ENCODE results near the gene AIPL1.

The AIPL1 gene

GRCh38 chr17:6473128-6473767 is 38.3 kb upstream of the AIPL1 start:
- H3K36me3 Mint-ChIP-seq (ENCODE audit: insufficient read depth), result no peaks in the 10 kb centered on the region
- peak; percentile 57 to 63 (median 57) for DNase-seq
- no peak overlapping the region for H3K27ac Mint-ChIP-seq
- H3K4me1 Mint-ChIP-seq (ENCODE audit: low read depth in 2 of 2), result peaks cover 0 to 5% of the 10 kb centered on the region in 2 donors
- no peaks in the 10 kb centered on the region for H3K27me3 Mint-ChIP-seq
- ATAC-seq (replicated peaks), result peak; percentile 59
- H3K9me3 Mint-ChIP-seq, result no peaks in the 10 kb centered on the region
- no peak overlapping the region for H3K4me3 Mint-ChIP-seq

DNA sequence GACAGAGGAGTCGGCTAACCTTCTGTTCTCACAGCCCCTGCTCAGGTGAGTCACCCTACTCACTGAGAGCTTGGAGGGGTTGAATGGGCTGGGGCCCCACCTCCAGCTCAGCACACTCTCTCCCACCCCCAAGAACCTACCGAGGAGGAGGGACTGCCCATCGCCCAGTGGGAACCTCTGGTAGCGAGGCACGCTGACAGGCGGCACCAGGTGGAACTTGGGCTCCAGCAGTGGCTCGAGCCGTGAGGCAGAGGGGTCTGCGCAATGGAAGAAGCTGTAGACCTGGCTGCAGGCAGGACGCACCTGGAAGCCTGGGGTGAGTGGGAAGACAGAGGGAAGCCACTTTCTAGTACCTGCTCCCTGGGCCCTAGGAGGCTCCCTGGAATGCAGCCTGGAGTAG is 37.6 kb upstream of the AIPL1 start:
- no peak for ATAC-seq (replicated peaks)
- Mint-ChIP-seq H3K4me1 (ENCODE audit: low read depth in 2 of 2) (peaks cover 0 to 5% of the 10 kb centered on the region in 2 donors), H3K27ac (no peak overlapping the region)

GRCh38 chr17:6471531-6472465 is 36.9 kb upstream of the AIPL1 start:
- no peak for ATAC-seq (replicated peaks)
- H3K4me3 Mint-ChIP-seq, result no peak overlapping the region
- no peaks in the 10 kb centered on the region for H3K36me3 Mint-ChIP-seq (ENCODE audit: insufficient read depth)

More for the DNA sequence above, 37.6 kb upstream of the AIPL1 start:
- H3K36me3 Mint-ChIP-seq (ENCODE audit: insufficient read depth), result no peaks in the 10 kb centered on the region
- no peaks in the 10 kb centered on the region for H3K27me3 Mint-ChIP-seq
- H3K4me3 Mint-ChIP-seq, result no peak overlapping the region
- no peak for DNase-seq
- no peaks in the 10 kb centered on the region for H3K9me3 Mint-ChIP-seq

GRCh38 chr17:6470751-6471521 is 36.0 kb upstream of the AIPL1 start:
- Mint-ChIP-seq H3K4me3 (no peak overlapping the region), H3K4me1 (ENCODE audit: low read depth in 2 of 2) (peaks cover 0 to 5% of the 10 kb centered on the region in 2 donors), H3K36me3 (ENCODE audit: insufficient read depth) (no peaks in the 10 kb centered on the region), H3K27me3 (peaks cover 6% of the 10 kb centered on the region in 2 donors), H3K27ac (no peak overlapping the region), H3K9me3 (no peaks in the 10 kb centered on the region)
- ATAC-seq (replicated peaks), result no peak
- DNase-seq, result no peak

More at GRCh38 chr17:6471531-6472465, 36.9 kb upstream of the AIPL1 start:
- H3K27me3 Mint-ChIP-seq, result no peaks in the 10 kb centered on the region
- peaks cover 0 to 5% of the 10 kb centered on the region in 2 donors for H3K4me1 Mint-ChIP-seq (ENCODE audit: low read depth in 2 of 2)
- no peak overlapping the region for H3K27ac Mint-ChIP-seq
- no peak for DNase-seq
- H3K9me3 Mint-ChIP-seq, result no peaks in the 10 kb centered on the region

GRCh38 chr17:6470146-6470718 is 35.3 kb upstream of the AIPL1 start:
- Mint-ChIP-seq H3K27ac (no peak overlapping the region), H3K27me3 (peaks cover 11 to 13% of the 10 kb centered on the region in 2 donors), H3K4me3 (no peak overlapping the region), H3K4me1 (ENCODE audit: low read depth in 2 of 2) (peaks cover 0 to 5% of the 10 kb centered on the region in 2 donors), H3K9me3 (no peaks in the 10 kb centered on the region), H3K36me3 (ENCODE audit: insufficient read depth) (no peaks in the 10 kb centered on the region)
- ATAC-seq (replicated peaks) (no peak), DNase-seq (no peak)

- Mint-ChIP-seq H3K4me3 (no peak overlapping the region), H3K9me3 (no peaks in the 10 kb centered on the region), H3K27me3 (peaks cover 11 to 15% of the 10 kb centered on the region in 2 donors), H3K36me3 (ENCODE audit: insufficient read depth) (no peaks in the 10 kb centered on the region), H3K4me1 (ENCODE audit: low read depth in 2 of 2) (peaks cover 0 to 3% of the 10 kb centered on the region in 2 donors), H3K27ac (no peak overlapping the region)
- ATAC-seq (replicated peaks), result no peak
- no peak for DNase-seq
These were observed 33.3 kb upstream of the AIPL1 start for GRCh38 chr17:6468051-6468790.

DNA sequence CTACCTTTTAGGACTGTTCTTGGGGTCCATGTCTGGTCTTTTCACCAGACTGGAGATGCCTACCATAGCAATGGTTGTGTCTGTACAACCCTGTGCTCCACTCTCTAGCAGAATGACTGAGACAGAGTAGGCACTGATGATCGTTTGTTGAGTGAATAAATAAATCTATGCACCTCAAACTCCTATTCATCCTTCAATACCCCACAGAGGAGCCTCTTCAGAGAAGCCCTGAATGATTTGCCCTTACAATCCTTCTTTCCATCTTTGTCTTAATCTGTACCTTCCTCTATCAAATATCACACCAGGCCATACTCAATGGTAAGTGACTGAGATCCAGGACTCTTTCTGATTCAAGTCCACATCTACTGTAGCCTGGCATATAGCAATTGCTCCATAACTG is 32.6 kb upstream of the AIPL1 start:
- ATAC-seq (replicated peaks), result no peak
- H3K4me1 Mint-ChIP-seq (ENCODE audit: low read depth in 2 of 2), result no peaks in the 10 kb centered on the region
- peaks cover 12 to 17% of the 10 kb centered on the region in 2 donors for H3K27me3 Mint-ChIP-seq
- DNase-seq, result no peak
- no peaks in the 10 kb centered on the region for H3K9me3 Mint-ChIP-seq
- no peak overlapping the region for H3K4me3 Mint-ChIP-seq
- no peak overlapping the region for H3K27ac Mint-ChIP-seq
- H3K36me3 Mint-ChIP-seq (ENCODE audit: insufficient read depth), result no peaks in the 10 kb centered on the region

DNA sequence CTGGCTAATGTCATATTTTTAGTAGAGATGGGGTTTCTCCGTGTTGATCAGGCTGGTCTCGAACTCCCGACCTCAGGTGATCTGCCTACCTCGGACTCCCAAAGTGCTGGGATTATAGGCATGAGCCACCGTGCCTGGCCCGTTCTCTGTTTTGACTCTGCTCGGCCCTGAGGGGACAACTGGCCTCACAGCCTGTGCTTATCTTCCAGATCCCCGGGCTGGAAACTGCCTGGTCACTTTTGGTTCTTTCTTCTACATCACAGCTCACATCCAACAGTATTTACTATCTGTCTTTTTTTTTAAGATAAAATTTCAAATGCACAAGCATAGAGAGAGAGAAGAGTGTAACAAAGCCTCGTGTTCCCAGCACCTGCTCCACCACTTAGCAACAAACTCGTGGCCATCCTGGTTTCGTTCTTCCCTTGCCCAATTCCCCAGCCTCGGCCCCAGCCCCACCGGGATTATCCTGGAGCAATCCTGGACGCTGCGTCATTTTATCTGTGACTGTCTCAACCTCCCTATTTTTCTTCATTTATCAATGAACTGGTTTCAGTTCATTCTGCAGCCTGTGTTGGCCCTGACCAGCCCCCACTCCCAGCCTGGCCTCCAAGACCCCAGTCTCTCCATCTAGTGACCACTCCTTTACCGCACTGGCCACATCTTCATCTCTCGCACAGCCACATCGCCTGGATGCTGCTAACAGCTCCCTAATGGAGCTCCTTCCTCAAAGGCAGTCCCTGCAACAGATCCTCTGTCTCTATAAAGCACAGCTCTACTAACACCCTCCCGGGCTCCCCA is 30.5 kb upstream of the AIPL1 start:
- Mint-ChIP-seq H3K36me3 (ENCODE audit: insufficient read depth) (no peaks in the 10 kb centered on the region), H3K27ac (peak overlapping the region in 1 of 2 donors; percentile 30), H3K4me3 (no peak overlapping the region), H3K27me3 (peaks cover 20 to 23% of the 10 kb centered on the region in 2 donors), H3K4me1 (ENCODE audit: low read depth in 2 of 2) (no peaks in the 10 kb centered on the region), H3K9me3 (no peaks in the 10 kb centered on the region)
- DNase-seq, result no peak
- ATAC-seq (replicated peaks), result no peak

GRCh38 chr17:6464446-6465041 is 29.6 kb upstream of the AIPL1 start:
- H3K27me3 Mint-ChIP-seq, result peaks cover 20 to 23% of the 10 kb centered on the region in 2 donors
- no peak overlapping the region for H3K27ac Mint-ChIP-seq
- no peak for ATAC-seq (replicated peaks)
- no peaks in the 10 kb centered on the region for H3K9me3 Mint-ChIP-seq
- no peaks in the 10 kb centered on the region for H3K36me3 Mint-ChIP-seq (ENCODE audit: insufficient read depth)
- no peaks in the 10 kb centered on the region for H3K4me1 Mint-ChIP-seq (ENCODE audit: low read depth in 2 of 2)
- no peak for DNase-seq
- H3K4me3 Mint-ChIP-seq, result no peak overlapping the region

GRCh38 chr17:6463616-6464445 is 28.9 kb upstream of the AIPL1 start:
- H3K36me3 Mint-ChIP-seq (ENCODE audit: insufficient read depth), result no peaks in the 10 kb centered on the region
- no peaks in the 10 kb centered on the region for H3K9me3 Mint-ChIP-seq
- H3K4me1 Mint-ChIP-seq (ENCODE audit: low read depth in 2 of 2), result no peaks in the 10 kb centered on the region
- H3K27me3 Mint-ChIP-seq, result peaks cover 20 to 23% of the 10 kb centered on the region in 2 donors
- H3K4me3 Mint-ChIP-seq, result no peak overlapping the region
- ATAC-seq (replicated peaks), result no peak
- no peak for DNase-seq
- H3K27ac Mint-ChIP-seq, result no peak overlapping the region

DNA sequence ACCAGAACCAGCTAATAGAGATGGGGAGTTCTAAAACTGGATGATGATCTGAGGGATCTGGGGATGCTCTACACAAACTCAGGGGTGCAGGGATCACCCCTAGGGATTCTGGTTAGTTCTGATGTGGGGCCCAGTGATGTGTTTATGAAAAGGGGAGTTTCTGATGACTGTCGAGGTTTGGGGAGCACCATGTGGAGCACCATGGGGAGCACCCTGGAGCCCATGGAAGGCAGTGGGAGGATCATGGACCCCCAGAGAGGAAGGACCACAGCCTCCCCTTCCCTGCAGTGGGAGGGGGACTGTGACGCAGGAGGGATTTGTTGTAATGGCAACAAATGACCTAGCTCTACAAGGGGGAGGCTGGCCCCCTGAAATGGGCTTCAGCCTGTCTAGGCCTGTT is 27.8 kb upstream of the AIPL1 start:
- Mint-ChIP-seq H3K9me3 (no peaks in the 10 kb centered on the region), H3K4me1 (ENCODE audit: low read depth in 2 of 2) (no peaks in the 10 kb centered on the region), H3K4me3 (no peak overlapping the region), H3K27ac (no peak overlapping the region), H3K27me3 (peaks cover 20 to 23% of the 10 kb centered on the region in 2 donors), H3K36me3 (ENCODE audit: insufficient read depth) (no peaks in the 10 kb centered on the region)
- no peak for ATAC-seq (replicated peaks)
- DNase-seq, result no peak
